GM12878 (cell line): ENCODE results near the gene CALML5. TPM values are rescaled to one million over a fixed set of nuclear protein-coding genes. Genes with fewer than 3 reads are reported as not detected.

ENCODE experiments used
- ATAC-seq: fragments of 200-7000 bp; cut with Tn5 transposase; 3 replicates; pipeline ENCODE4 v1.9.1; 2020; ENCODE audit warnings: mild to moderate bottlenecking, moderate library complexity
- BruUV-seq: library from RNA; stranded (reverse); fragments of 400-500 nt; replicated peaks from 2 replicates; lab custom pipeline; 2021; lab: Mats Ljungman, UMichigan
- CTCF ChIA-PET: fragments of 300-600 bp; sonication (Branson Sonifier 250); formaldehyde crosslinking; extraction: SDS; loops from one replicate; lab custom pipeline; 2021; ENCODE audit warnings: inconsistent platforms; lab: Yijun Ruan, JAX
- POLR2A ChIA-PET: fragments of 350-600 bp; formaldehyde crosslinking; extraction: SDS; loops from one replicate; lab custom pipeline; 2021; ENCODE audit warnings: inconsistent platforms; lab: Charles Lee
- RAD21 ChIA-PET: fragments of 300-600 bp; sonication (Branson Sonifier 250); formaldehyde crosslinking; loops from one replicate; lab custom pipeline; 2023; ENCODE audit warnings: antibody characterized with exemption; ENCODE audit not compliant: unreplicated experiment; lab: Charles Lee
- SMC1A ChIA-PET: fragments of 300-600 bp; sonication (Branson Sonifier 250); formaldehyde crosslinking; loops from one replicate; lab custom pipeline; 2023; ENCODE audit not compliant: unreplicated experiment, uncharacterized antibody; lab: Charles Lee
- DNase-seq: peaks from one replicate; pipeline ENCODE4 v3.0.0-alpha.2; 2011; ENCODE audit warnings: low read depth, low spot score
- FAIRE-seq: peaks from 3 replicates; lab custom pipeline; 2011; peaks lifted over from hg19 to GRCh38; lab: Jason Lieb, UNC
- H2AFZ ChIP-seq: 2 replicates; pipeline ENCODE4 v1.6.0; 2011; ENCODE audit warnings: low read depth, low read length, control low read depth; ENCODE audit not compliant: control insufficient read depth
- H3K27ac ChIP-seq: 2 replicates; pipeline ENCODE4 v1.5.1; 2011; ENCODE audit warnings: control low read depth; ENCODE audit not compliant: control insufficient read depth, insufficient read depth
- H3K27me3 ChIP-seq, 2 experiments: replicated peaks in 1 of 2; 2 replicates each; pipeline versions ENCODE4 v1.6.0 to v1.6.1; 2011; ENCODE audit warnings: low read length in 1 of 2; ENCODE audit not compliant: control insufficient read depth in 2 of 2, insufficient read depth in 2 of 2
- H3K36me3 ChIP-seq, 2 experiments: 2 replicates each; pipeline ENCODE4 v1.5.1; 2011; ENCODE audit warnings: low read length in 1 of 2; ENCODE audit not compliant: control insufficient read depth in 2 of 2, insufficient read depth in 2 of 2
- H3K4me1 ChIP-seq: 2 replicates; pipeline ENCODE4 v1.6.1; 2011; ENCODE audit warnings: mild to moderate bottlenecking, low read length, moderate library complexity, mixed read lengths; ENCODE audit not compliant: control insufficient read depth, insufficient read depth
- H3K4me2 ChIP-seq: 2 replicates; pipeline ENCODE4 v1.6.0; 2011; ENCODE audit warnings: control low read depth; ENCODE audit not compliant: control insufficient read depth, insufficient read depth
- H3K4me3 ChIP-seq: fragments of 200-600 bp; sonication (generic); 2 replicates; pipeline ENCODE4 v1.5.1; 2016
- H3K79me2 ChIP-seq: 2 replicates; pipeline ENCODE4 v1.6.0; 2011; ENCODE audit warnings: low read length; ENCODE audit not compliant: control insufficient read depth, insufficient read depth
- H3K9ac ChIP-seq: 2 replicates; pipeline ENCODE4 v1.8.0; 2011; ENCODE audit warnings: low read length, control low read depth, mixed read lengths; ENCODE audit not compliant: control insufficient read depth, insufficient read depth
- H3K9me3 ChIP-seq: replicated peaks from 3 replicates; pipeline ENCODE4 v1.5.1; 2011; ENCODE audit warnings: mild to moderate bottlenecking, low read length; ENCODE audit not compliant: control insufficient read depth, insufficient read depth
- H4K20me1 ChIP-seq: 2 replicates; pipeline ENCODE4 v1.6.0; 2011; ENCODE audit not compliant: control insufficient read depth, insufficient read depth
- BACH1 ChIP-seq: fragments of 450-650 bp; IDR thresholded peaks from 2 replicates; pipeline ENCODE4 v1.6.1; 2017; ENCODE audit warnings: mild to moderate bottlenecking, borderline replicate concordance
- BCL3 ChIP-seq: IDR thresholded peaks from 2 replicates; pipeline ENCODE4 v1.6.1; 2011; ENCODE audit warnings: borderline replicate concordance, low read depth, mild to moderate bottlenecking, moderate library complexity, low read length; ENCODE audit not compliant: insufficient read depth, poor library complexity, severe bottlenecking
- CHD2 ChIP-seq: IDR thresholded peaks from 2 replicates; pipeline ENCODE4 v1.6.1; 2011; ENCODE audit warnings: low read depth, low read length, improper control_type of control experiment, borderline replicate concordance
- IKZF2 ChIP-seq, 2 experiments: fragments of 450-650 bp; IDR thresholded peaks; 2 replicates each; pipeline ENCODE4 v1.6.1; 2017; ENCODE audit warnings: mild to moderate bottlenecking in 2 of 2, moderate library complexity in 2 of 2
- JUNB ChIP-seq: IDR thresholded peaks from 2 replicates; pipeline ENCODE4 v1.6.1; 2016; ENCODE audit warnings: antibody characterized with exemption, mild to moderate bottlenecking
- MAX ChIP-seq: IDR thresholded peaks from 2 replicates; pipeline ENCODE4 v1.6.1; 2012; ENCODE audit warnings: low read depth, low read length, improper control_type of control experiment
- SMAD1 ChIP-seq: fragments of 450-650 bp; IDR thresholded peaks from 2 replicates; pipeline ENCODE4 v1.6.1; 2018; ENCODE audit warnings: mild to moderate bottlenecking, low read depth; ENCODE audit not compliant: partially characterized antibody
- TBL1XR1 ChIP-seq: IDR thresholded peaks from 2 replicates; pipeline ENCODE4 v1.6.1; 2012; ENCODE audit warnings: low read depth, low read length, improper control_type of control experiment
- ZNF217 ChIP-seq: fragments of 450-650 bp; IDR thresholded peaks from 2 replicates; pipeline ENCODE4 v1.6.1; 2017; ENCODE audit warnings: antibody characterized with exemption, mild to moderate bottlenecking
- ZNF24 ChIP-seq: fragments of 450-650 bp; IDR thresholded peaks from 2 replicates; pipeline ENCODE4 v1.6.1; 2017; ENCODE audit warnings: antibody characterized with exemption, mild to moderate bottlenecking
- ZNF592 ChIP-seq: fragments of 450-650 bp; IDR thresholded peaks from 2 replicates; pipeline ENCODE4 v1.6.1; 2017; ENCODE audit warnings: mild to moderate bottlenecking, moderate library complexity
- ZNF687 ChIP-seq: fragments of 450-650 bp; IDR thresholded peaks from 2 replicates; pipeline ENCODE4 v1.6.1; 2017; ENCODE audit warnings: mild to moderate bottlenecking, moderate library complexity
- ZZZ3 ChIP-seq: IDR thresholded peaks from 2 replicates; pipeline ENCODE4 v1.6.1; 2011; ENCODE audit warnings: low read depth; ENCODE audit not compliant: control insufficient read depth, insufficient read length
- WGBS: methylation state at CpG from one replicate; pipeline ENCODE4 v1.1.6; 2016; ENCODE audit warnings: low lambda C conversion rate; ENCODE audit not compliant: insufficient replicate concordance, insufficient coverage; ENCODE audit errors: missing lambda C conversion rate; 5-methylcytosine and 5-hydroxymethylcytosine counted together
- in situ Hi-C: fragments of 300-500 bp; cut with MboI; formaldehyde crosslinking; loops from 9 replicates; pipeline ENCODE4 v1.14.3; 2018; ENCODE audit warnings: mixed read lengths
- intact Hi-C: fragments of 100-400 bp; cut with micrococcal nuclease; formaldehyde crosslinking; loops from one replicate; pipeline ENCODE4 v1.14.2; 2022; ENCODE audit not compliant: unreplicated experiment
- polyA plus RNA-seq, 11 experiments: library from polyadenylated mRNA; depleted of rRNA in 4 of 11; unstranded in 6 of 11; stranded (reverse) in 5 of 11; fragments of >200 nt; fragmentation: Nextera tagmentation in 4 of 11; fragmentation: Illumina TruSeq in 1 of 11; extraction: Ambion mirVana in 4 of 11; extraction: Trizol in 1 of 11; gene quantifications; 1 replicate in 1 of 11; 2 replicates in 10 of 11; pipeline versions ENCODE4 v1.2.1 to v1.2.3, GENCODE V29; 2011 to 2016; ENCODE audit warnings: inconsistent platforms in 2 of 11, missing spikeins in 2 of 11, low read depth in 1 of 11
- total RNA-seq, 4 experiments: library from RNA; depleted of rRNA in 3 of 4; stranded (reverse); fragments of >200 nt in 3 of 4; fragmentation: Illumina TruSeq in 1 of 4; extraction: Trizol in 1 of 4; gene quantifications; 2 replicates each; pipeline versions ENCODE4 v1.2.1 to v1.2.3, GENCODE V29; 2013 to 2021

Gene CALML5
- total and polyA plus RNA-seq, 10 of the 15 experiments (the other 5 are each of a cell fraction or from before 2014, with no cell fraction given), result not detected

- TF ChIP-seq TBL1XR1, result no peak
These were observed 39.7 kb upstream of the CALML5 start (continued) for GRCh38 chr10:5538892-5539651.

GRCh38 chr10:5538446-5538845 lies 39.1 kb upstream of the CALML5 start:
- Histone ChIP-seq H3K4me3 (no peak overlapping the region), H4K20me1 (no peaks in the 10 kb centered on the region), H3K27ac (no peak overlapping the region), H3K27me3 (no peaks in the 10 kb centered on the region; a peak in 1 of 4 replicates), H3K36me3 (no peaks in the 10 kb centered on the region), H3K9ac (no peak overlapping the region), H3K4me1 (no peaks in the 10 kb centered on the region), H2AFZ (no peak overlapping the region), H3K9me3 (peaks cover 2% of the 10 kb centered on the region; the same call in 2 of the 3 replicates), H3K79me2 (no peaks in the 10 kb centered on the region), H3K4me2 (no peak overlapping the region)
- no peak for FAIRE-seq
- intact Hi-C loops (no loop called here), in situ Hi-C loops (no loop called here)
- no peak for DNase-seq
- RAD21 ChIA-PET, result no interaction called here
- CTCF ChIA-PET, result no interaction called here
- SMC1A ChIA-PET, result no interaction called here
- ATAC-seq, result no peak
- BruUV-seq, result no TSS peak
- POLR2A ChIA-PET, result no interaction called here
- 55% methylated on average over 9 of the region's 9 CpGs for WGBS
- no peak for TF ChIP-seq SMAD1
- TF ChIP-seq BACH1, result no peak
- TF ChIP-seq ZNF24, result no peak
- TF ChIP-seq MAX, result no peak
- no peak for TF ChIP-seq ZZZ3
- TF ChIP-seq ZNF687, result no peak
- TF ChIP-seq ZNF217, result no peak
- no peak for TF ChIP-seq CHD2
- TF ChIP-seq ZNF592, result no peak
- TF ChIP-seq JUNB, result no peak
- no peak for TF ChIP-seq IKZF2 (IDR thresholded peaks at IDR 0.05)
- TF ChIP-seq BCL3, result no peak
